HG02943 (cell line): ENCODE results near the gene NOC4L.

ENCODE experiments used
- ATAC-seq: cut with Tn5 transposase; IDR thresholded peaks from one replicate; pipeline ENCODE4 v1.9.1; 2021; ENCODE audit warnings: mild to moderate bottlenecking, low read depth, moderate library complexity; ENCODE audit not compliant: unreplicated experiment

Gene NOC4L

GRCh38 chr12:132154941-132155770 is 10.9 kb downstream of the NOC4L start:
- no peak for ATAC-seq

- no peak for ATAC-seq
These were observed 11.7 kb downstream of the NOC4L start for GRCh38 chr12:132155771-132156572.

GRCh38 chr12:132156573-132157325 is 12.5 kb downstream of the NOC4L start:
- no peak for ATAC-seq

- ATAC-seq = no peak
These were observed 13.6 kb downstream of the NOC4L start for GRCh38 chr12:132157733-132158409.

GRCh38 chr12:132158677-132159554 is 14.7 kb downstream of the NOC4L start:
- ATAC-seq = no peak

GRCh38 chr12:132159555-132160003 is 15.3 kb downstream of the NOC4L start:
- no peak for ATAC-seq

- no peak for ATAC-seq
These were observed 15.8 kb downstream of the NOC4L start for GRCh38 chr12:132160016-132160415.

GRCh38 chr12:132160601-132161035 is 16.4 kb downstream of the NOC4L start:
- ATAC-seq = no peak

- ATAC-seq = no peak
These were observed 17.0 kb downstream of the NOC4L start for GRCh38 chr12:132161036-132161781.

- no peak for ATAC-seq
These were observed 17.7 kb downstream of the NOC4L start for GRCh38 chr12:132161796-132162507.

GRCh38 chr12:132162508-132163031 is 18.3 kb downstream of the NOC4L start:
- ATAC-seq = no peak

GRCh38 chr12:132163041-132163910 is 19.0 kb downstream of the NOC4L start:
- no peak for ATAC-seq

- ATAC-seq = no peak
These were observed 19.6 kb downstream of the NOC4L start for GRCh38 chr12:132163911-132164288.

- ATAC-seq = no peak
These were observed 20.2 kb downstream of the NOC4L start for GRCh38 chr12:132164426-132164825.

GRCh38 chr12:132165584-132165983 is 21.3 kb downstream of the NOC4L start:
- no peak for ATAC-seq

GRCh38 chr12:132166093-132166492 is 21.8 kb downstream of the NOC4L start:
- ATAC-seq = no peak
